ENCODE results near the gene RABGEF1.
"Not testable (repeated sequence)": the region's sequence is repeated elsewhere in the genome, so short reads cannot be mapped to it uniquely, and the experiment has no call there.

Gene RABGEF1

GRCh38 chr7:66740302-66740979 lies at the start of gene RABGEF1:
RABGEF1 (plus strand) TSS chr7:66740733; CDS start chr7:66771900, 31,167 bp downstream.
- FAIRE-seq = no peak

GRCh38 chr7:66693331-66693730 lies 47.2 kb upstream of the RABGEF1 start:
- FAIRE-seq = no peak

GRCh38 chr7:66694286-66694685 lies 46.2 kb upstream of the RABGEF1 start:
- no peak for FAIRE-seq

GRCh38 chr7:66695417-66695816 lies 45.1 kb upstream of the RABGEF1 start:
- FAIRE-seq = not testable (repeated sequence)

GRCh38 chr7:66696134-66696533 lies 44.4 kb upstream of the RABGEF1 start:
- not testable (repeated sequence) for FAIRE-seq

GRCh38 chr7:66696774-66697191 lies 43.8 kb upstream of the RABGEF1 start:
- no peak for FAIRE-seq

GRCh38 chr7:66697449-66698438 lies 42.8 kb upstream of the RABGEF1 start:
- FAIRE-seq = no peak

GRCh38 chr7:66698652-66699205 lies 41.8 kb upstream of the RABGEF1 start:
- FAIRE-seq = no peak

- FAIRE-seq = no peak
These were observed 40.5 kb upstream of the RABGEF1 start for GRCh38 chr7:66699998-66700397.

GRCh38 chr7:66700633-66701131 lies 39.9 kb upstream of the RABGEF1 start:
- FAIRE-seq = no peak

GRCh38 chr7:66707825-66708224 lies 32.7 kb upstream of the RABGEF1 start:
- FAIRE-seq = no peak

- FAIRE-seq = not testable (repeated sequence)
These were observed 29.8 kb upstream of the RABGEF1 start for GRCh38 chr7:66710752-66711151.

- no peak for FAIRE-seq
These were observed 26.8 kb upstream of the RABGEF1 start for GRCh38 chr7:66713687-66714086.

- FAIRE-seq = not testable (repeated sequence)
These were observed 23.9 kb upstream of the RABGEF1 start for GRCh38 chr7:66716634-66717033.

- FAIRE-seq = no peak
These were observed 20.0 kb upstream of the RABGEF1 start for GRCh38 chr7:66720561-66720960.

- FAIRE-seq = no peak
These were observed 14.7 kb upstream of the RABGEF1 start for GRCh38 chr7:66725843-66726242.

- FAIRE-seq = no peak
These were observed 13.5 kb upstream of the RABGEF1 start for GRCh38 chr7:66727058-66727457.

GRCh38 chr7:66728571-66728970 lies 12.0 kb upstream of the RABGEF1 start:
- FAIRE-seq = no peak

GRCh38 chr7:66729274-66729673 lies 11.3 kb upstream of the RABGEF1 start:
- no peak for FAIRE-seq

- FAIRE-seq = no peak
These were observed 8.5 kb upstream of the RABGEF1 start for GRCh38 chr7:66731986-66732385.

GRCh38 chr7:66732439-66732838 lies 8.1 kb upstream of the RABGEF1 start:
- no peak for FAIRE-seq

- no peak for FAIRE-seq
These were observed 6.5 kb upstream of the RABGEF1 start for GRCh38 chr7:66734006-66734405.

GRCh38 chr7:66735154-66735553 lies 5.4 kb upstream of the RABGEF1 start:
- FAIRE-seq = no peak

Data from colon (tissue), 2 donors.